ENCODE measurements around the gene KIF1B.
A peak's percentile ranks its signal among the peaks of the same experiment; 100 is the strongest.

Gene KIF1B

DNA sequence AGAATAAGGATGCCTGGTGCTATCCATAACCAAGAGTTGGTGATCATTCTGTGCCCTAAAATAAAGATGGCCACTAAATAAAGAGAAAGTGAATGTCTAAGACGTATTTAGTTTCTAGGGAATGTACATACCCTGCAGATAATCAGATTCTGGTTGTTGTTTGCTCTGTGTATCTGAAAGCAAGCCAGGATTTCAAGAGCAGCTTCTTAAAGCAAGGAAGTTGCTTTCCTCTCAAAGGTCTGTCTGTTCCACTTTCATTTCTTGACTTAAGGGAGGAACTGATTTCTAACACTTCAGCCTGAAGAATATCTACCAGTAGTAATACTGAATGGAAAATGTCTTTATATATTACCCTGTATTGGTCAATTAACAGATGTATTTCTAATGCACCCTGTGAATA is 88.8 kb downstream of the KIF1B start:
- peaks cover 53% of the 10 kb centered on the region for H3K36me3 Mint-ChIP-seq (ENCODE audit: low read depth)
- DNase-seq, result no peak
- H3K27me3 Mint-ChIP-seq, result no peaks in the 10 kb centered on the region
- no peak overlapping the region for H3K4me3 Mint-ChIP-seq
- H3K27ac Mint-ChIP-seq, result no peak overlapping the region
- H3K4me1 Mint-ChIP-seq (ENCODE audit: low read depth), result no peaks in the 10 kb centered on the region
- H3K9me3 Mint-ChIP-seq, result no peaks in the 10 kb centered on the region

DNA sequence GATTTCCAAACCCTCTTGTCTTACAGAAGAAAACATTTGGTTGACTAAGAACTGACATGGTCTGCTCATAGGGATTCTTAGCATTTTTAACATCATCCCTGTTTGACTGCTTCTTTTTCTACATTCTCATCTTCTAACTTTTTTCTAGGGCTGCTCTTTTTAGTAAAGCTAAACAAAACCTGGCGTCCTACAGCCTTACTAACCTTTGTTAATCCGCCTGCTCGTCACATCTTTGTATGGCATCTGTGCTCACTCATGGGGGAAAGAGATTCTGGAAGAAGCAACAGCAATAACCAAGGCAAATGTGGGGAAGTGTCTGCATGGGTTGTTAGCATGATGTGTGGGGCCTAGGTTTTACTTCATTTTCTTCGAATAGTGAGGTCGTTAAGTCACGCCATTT is 92.0 kb downstream of the KIF1B start:
- no peak overlapping the region for H3K27ac Mint-ChIP-seq
- no peak for DNase-seq
- no peaks in the 10 kb centered on the region for H3K9me3 Mint-ChIP-seq
- H3K36me3 Mint-ChIP-seq (ENCODE audit: low read depth), result peaks cover 34% of the 10 kb centered on the region
- no peaks in the 10 kb centered on the region for H3K4me1 Mint-ChIP-seq (ENCODE audit: low read depth)
- no peak overlapping the region for H3K4me3 Mint-ChIP-seq
- no peaks in the 10 kb centered on the region for H3K27me3 Mint-ChIP-seq

DNA sequence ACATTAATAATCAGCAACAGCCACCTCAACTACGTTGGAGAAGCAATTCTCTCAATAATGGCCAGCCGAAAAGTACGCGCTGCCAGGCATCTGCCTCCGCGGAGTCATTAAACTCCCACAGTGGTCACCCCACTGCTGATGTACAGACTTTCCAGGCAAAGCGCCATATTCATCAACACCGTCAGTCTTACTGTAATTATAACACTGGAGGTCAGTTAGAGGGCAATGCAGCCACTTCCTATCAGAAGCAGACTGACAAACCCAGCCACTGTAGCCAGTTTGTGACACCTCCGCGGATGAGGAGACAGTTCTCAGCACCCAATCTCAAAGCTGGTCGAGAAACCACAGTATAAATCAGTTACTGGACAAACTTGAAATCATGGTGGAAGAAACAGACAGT is 93.9 kb downstream of the KIF1B start:
- Mint-ChIP-seq H3K4me1 (ENCODE audit: low read depth) (peaks cover 6% of the 10 kb centered on the region), H3K9me3 (no peaks in the 10 kb centered on the region), H3K36me3 (ENCODE audit: low read depth) (peaks cover 23% of the 10 kb centered on the region), H3K27ac (no peak overlapping the region), H3K4me3 (no peak overlapping the region), H3K27me3 (no peaks in the 10 kb centered on the region)
- DNase-seq, result no peak

DNA sequence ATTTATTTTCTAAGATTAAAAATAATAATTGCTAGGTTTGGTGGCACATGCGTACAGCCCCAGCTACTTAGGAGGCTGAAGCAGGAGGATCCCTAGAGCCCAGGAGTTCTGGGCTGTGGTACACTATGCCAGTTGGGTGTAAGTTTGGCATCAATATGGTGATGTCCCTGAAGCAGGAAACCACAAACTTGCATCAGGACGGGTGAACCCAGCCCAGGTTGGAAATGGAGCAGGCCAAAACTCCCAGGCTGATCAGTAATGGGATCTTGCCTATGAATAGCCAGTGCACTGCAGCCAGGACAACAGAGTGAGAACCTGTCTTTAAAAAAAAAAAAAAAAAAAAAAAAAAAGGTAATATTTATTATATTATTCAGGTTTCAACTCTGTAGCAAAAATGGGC is 96.1 kb downstream of the KIF1B start:
- Mint-ChIP-seq H3K27ac (no peak overlapping the region), H3K27me3 (no peaks in the 10 kb centered on the region)

DNA sequence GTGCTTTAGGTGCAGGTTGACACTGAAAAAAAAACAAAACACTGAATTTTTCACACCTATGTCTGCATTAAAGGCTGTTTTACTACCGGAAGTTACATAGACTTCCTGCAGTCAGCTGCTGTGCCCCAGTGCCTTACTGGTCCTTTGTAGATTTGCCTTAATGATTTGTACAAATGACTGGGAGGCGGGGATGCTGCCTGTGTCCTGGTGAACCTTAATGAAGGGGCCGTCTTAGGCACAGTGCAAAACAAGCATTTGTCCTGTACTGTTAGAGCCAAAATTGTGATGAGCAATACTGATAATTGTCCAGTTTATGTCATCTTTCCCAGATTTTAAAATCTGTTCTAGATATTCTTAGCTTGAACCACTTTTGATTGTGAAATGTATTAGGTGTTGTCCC is 97.6 kb downstream of the KIF1B start:
- peak overlapping the region; percentile 10 for H3K27ac Mint-ChIP-seq
- peaks cover 6% of the 10 kb centered on the region for H3K4me1 Mint-ChIP-seq (ENCODE audit: low read depth)
- DNase-seq, result no peak
- H3K36me3 Mint-ChIP-seq (ENCODE audit: low read depth), result peaks cover 19% of the 10 kb centered on the region
- no peak overlapping the region for H3K4me3 Mint-ChIP-seq
- no peaks in the 10 kb centered on the region for H3K27me3 Mint-ChIP-seq
- no peaks in the 10 kb centered on the region for H3K9me3 Mint-ChIP-seq

More for the DNA sequence above, 96.1 kb downstream of the KIF1B start:
- Mint-ChIP-seq H3K9me3 (no peaks in the 10 kb centered on the region), H3K36me3 (ENCODE audit: low read depth) (peaks cover 24% of the 10 kb centered on the region), H3K4me3 (no peak overlapping the region), H3K4me1 (ENCODE audit: low read depth) (peaks cover 6% of the 10 kb centered on the region)
- DNase-seq, result no peak

DNA sequence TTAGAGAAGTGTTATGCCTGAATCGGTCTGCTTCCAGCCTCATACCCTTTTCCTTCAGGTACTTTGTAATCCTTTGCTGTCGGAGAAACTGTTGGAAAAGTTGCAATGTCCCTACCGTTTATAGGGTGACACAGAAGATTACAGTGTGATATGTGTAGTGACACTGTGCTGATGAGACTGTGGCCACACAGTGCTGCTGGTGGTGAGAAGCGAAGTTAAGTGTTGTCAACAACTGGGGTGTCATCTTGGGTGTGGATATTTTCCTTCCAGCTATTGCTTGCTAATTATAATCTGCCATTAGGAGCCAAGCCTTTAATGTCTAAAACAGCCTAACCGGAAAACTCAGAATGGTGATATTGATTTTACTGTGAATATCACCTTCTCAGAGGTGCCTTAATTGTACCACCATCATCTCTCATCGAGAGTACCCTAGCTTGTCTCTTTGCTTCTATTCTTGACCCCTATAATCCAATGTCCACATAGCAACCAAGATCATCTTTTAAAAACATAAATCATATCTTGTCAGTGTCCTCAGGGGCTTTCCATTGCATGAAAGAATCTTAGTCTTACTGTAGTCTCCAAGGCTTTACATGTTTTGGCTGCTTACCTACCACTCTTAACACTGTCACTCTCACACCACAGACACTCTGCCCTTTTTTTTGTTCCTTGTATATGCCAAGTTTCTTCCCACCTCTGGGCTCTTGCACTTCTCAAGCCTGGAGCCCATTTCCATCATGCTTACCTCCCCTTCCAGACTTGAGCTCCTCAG is 99.1 kb downstream of the KIF1B start:
- no peak for DNase-seq
- no peaks in the 10 kb centered on the region for H3K9me3 Mint-ChIP-seq
- no peaks in the 10 kb centered on the region for H3K27me3 Mint-ChIP-seq
- H3K27ac Mint-ChIP-seq, result no peak overlapping the region
- peaks cover 9% of the 10 kb centered on the region for H3K36me3 Mint-ChIP-seq (ENCODE audit: low read depth)
- H3K4me1 Mint-ChIP-seq (ENCODE audit: low read depth), result peaks cover 6% of the 10 kb centered on the region
- H3K4me3 Mint-ChIP-seq, result no peak overlapping the region

DNA sequence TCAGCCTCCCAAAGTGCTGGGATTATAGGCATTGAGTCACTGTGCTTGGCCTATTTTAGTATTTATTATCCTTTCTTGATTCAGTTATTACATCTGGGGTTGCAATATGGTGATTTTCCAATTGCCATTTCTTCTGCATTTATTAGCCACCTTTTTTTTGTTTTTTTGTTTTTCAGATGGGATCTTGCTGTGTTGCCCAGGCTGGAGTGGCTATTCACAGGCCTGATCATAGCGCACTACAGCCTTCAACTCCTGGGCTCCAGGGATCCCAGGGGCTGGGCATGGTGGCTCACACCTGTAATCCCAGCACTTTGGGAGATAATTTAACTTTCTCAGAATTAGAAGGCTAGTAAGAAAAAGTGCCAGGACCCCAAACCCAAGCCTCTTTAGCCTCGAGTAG is 106.4 kb downstream of the KIF1B start:
- no peak overlapping the region for H3K4me3 Mint-ChIP-seq
- no peaks in the 10 kb centered on the region for H3K9me3 Mint-ChIP-seq
- H3K36me3 Mint-ChIP-seq (ENCODE audit: low read depth), result no peaks in the 10 kb centered on the region
- H3K4me1 Mint-ChIP-seq (ENCODE audit: low read depth), result no peaks in the 10 kb centered on the region
- H3K27me3 Mint-ChIP-seq, result no peaks in the 10 kb centered on the region
- no peak overlapping the region for H3K27ac Mint-ChIP-seq
- no peak for DNase-seq

DNA sequence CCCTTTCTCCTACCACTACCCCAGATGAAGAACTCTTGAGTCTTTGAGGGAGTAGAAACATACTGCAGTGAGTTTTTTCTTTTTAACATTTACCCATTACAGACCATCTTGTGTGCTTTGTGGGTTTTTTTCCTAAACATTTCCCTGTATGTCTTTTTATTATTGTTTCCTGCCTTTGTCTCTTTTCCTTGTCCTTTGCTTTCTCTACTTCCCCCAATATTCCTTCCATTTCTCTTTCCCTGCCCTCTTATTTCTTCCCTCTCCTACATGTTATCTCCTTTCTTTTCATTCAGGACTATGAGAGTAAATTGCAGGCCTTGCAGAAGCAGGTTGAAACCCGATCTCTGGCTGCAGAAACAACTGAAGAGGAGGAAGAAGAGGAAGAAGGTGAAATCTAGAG is 109.4 kb downstream of the KIF1B start:
- H3K27ac Mint-ChIP-seq, result no peak overlapping the region
- H3K36me3 Mint-ChIP-seq (ENCODE audit: low read depth), result peaks cover 14% of the 10 kb centered on the region

DNA sequence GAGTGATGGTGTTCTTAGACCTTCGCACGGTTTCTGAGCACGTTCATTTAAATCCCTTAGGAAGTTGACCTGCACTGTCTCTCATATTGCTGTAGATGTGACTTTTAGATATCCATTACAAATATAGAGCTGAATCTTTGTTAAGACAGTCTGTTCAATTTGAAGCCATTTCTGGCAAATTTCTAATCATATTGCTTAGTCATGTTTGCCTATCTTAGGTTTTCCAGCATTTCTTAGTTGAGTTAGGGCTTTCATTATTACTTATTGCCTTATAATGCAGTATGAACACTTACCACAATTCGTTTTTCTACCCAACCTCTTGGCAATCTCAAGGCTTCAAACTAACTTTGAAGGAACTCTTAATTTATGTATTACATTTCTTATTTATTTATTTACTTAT is 110.0 kb downstream of the KIF1B start:
- Mint-ChIP-seq H3K9me3 (no peaks in the 10 kb centered on the region), H3K4me1 (ENCODE audit: low read depth) (peaks cover 2% of the 10 kb centered on the region), H3K27ac (no peak overlapping the region), H3K4me3 (no peak overlapping the region), H3K27me3 (no peaks in the 10 kb centered on the region), H3K36me3 (ENCODE audit: low read depth) (peaks cover 19% of the 10 kb centered on the region)
- no peak for DNase-seq

More for the DNA sequence above, 109.4 kb downstream of the KIF1B start:
- H3K4me1 Mint-ChIP-seq (ENCODE audit: low read depth), result peaks cover 2% of the 10 kb centered on the region
- H3K9me3 Mint-ChIP-seq, result no peaks in the 10 kb centered on the region
- H3K27me3 Mint-ChIP-seq, result no peaks in the 10 kb centered on the region
- H3K4me3 Mint-ChIP-seq, result no peak overlapping the region
- DNase-seq, result no peak

DNA sequence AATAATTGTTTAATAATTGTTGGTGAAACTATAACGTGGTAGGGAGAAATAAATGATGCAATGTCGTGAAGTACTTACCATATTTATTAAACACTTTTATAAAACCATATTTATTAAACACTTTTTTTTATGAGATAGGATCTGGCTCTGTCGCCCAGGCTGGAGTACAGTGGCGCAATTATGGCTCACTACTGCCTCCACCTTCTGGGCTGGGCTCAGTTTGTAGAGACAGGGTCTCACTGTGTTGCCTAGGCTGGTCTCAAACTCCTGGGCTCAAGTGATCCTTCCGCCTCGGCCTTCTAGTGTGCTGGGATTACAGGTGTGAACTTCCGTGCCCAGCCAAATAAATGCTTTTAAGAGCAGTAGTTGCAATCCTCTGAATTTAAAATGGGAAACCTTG is 112.5 kb downstream of the KIF1B start:
- no peaks in the 10 kb centered on the region for H3K9me3 Mint-ChIP-seq
- H3K36me3 Mint-ChIP-seq (ENCODE audit: low read depth), result peaks cover 31% of the 10 kb centered on the region

DNA sequence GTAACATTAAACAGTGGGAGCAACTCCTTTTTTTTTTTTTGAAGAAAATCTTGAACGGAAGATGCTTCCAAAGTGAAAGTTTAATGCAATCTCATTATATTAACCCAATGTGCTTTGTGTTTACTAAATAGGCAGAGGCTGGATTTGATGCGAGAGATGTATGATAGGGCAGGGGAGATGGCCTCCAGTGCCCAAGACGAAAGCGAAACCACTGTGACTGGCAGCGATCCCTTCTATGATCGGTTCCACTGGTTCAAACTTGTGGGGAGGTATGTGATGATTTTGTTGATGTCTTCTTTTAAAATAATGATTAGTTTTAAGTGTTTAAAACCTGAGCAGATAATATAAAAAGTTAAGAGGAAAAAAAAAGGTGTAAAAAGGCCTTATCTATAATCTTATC is 114.3 kb downstream of the KIF1B start:
- Mint-ChIP-seq H3K4me3 (peak overlapping the region; percentile 23), H3K9me3 (no peaks in the 10 kb centered on the region), H3K36me3 (ENCODE audit: low read depth) (peaks cover 31% of the 10 kb centered on the region), H3K27me3 (no peaks in the 10 kb centered on the region), H3K4me1 (ENCODE audit: low read depth) (peaks cover 6% of the 10 kb centered on the region), H3K27ac (peak overlapping the region; percentile 61)
- DNase-seq, result no peak

More for the DNA sequence above, 112.5 kb downstream of the KIF1B start:
- DNase-seq, result no peak
- Mint-ChIP-seq H3K27ac (no peak overlapping the region), H3K4me1 (ENCODE audit: low read depth) (peaks cover 6% of the 10 kb centered on the region), H3K27me3 (no peaks in the 10 kb centered on the region), H3K4me3 (no peak overlapping the region)

DNA sequence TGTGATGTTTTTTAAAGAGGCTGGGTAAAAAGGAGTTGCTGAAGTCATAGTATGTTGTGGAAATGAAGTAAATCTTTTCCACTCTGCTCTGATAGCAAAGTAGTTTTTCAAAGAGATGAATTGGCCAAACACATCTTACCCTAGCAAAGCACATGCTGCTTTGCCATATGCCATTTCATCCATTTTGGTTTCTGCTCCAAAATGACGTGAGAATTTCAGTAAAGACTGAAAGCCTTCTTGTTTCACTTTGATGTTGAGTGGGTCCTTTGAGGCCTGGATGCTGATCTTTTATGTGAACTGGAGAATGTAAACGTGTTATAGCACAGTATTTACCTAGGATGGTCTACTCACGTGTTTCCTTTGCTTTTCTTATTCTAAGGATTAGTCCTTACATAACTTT is 115.2 kb downstream of the KIF1B start:
- no peak for DNase-seq
- no peaks in the 10 kb centered on the region for H3K27me3 Mint-ChIP-seq
- peaks cover 31% of the 10 kb centered on the region for H3K36me3 Mint-ChIP-seq (ENCODE audit: low read depth)
- H3K4me1 Mint-ChIP-seq (ENCODE audit: low read depth), result peaks cover 6% of the 10 kb centered on the region
- no peaks in the 10 kb centered on the region for H3K9me3 Mint-ChIP-seq
- peak overlapping the region; percentile 61 for H3K27ac Mint-ChIP-seq
- H3K4me3 Mint-ChIP-seq, result no peak overlapping the region

DNA sequence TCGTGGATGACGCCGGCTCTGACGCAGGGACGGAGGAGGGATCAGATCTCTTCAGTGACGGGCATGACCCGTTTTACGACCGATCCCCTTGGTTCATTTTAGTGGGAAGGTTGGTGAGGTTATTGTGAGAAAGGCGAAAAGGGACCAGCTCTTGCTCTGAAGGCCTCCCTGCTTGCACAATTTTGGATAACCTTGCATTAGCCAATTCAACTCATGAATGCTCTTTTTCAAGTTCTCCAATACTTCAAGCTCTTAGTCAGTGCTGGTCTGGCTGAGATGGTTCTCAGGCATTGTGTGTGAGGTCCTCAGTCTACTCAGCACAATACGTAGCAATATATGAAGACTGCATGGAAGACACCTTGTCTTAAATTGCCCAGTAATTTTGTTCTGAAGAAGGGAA is 115.9 kb downstream of the KIF1B start:
- Mint-ChIP-seq H3K4me1 (ENCODE audit: low read depth) (peaks cover 6% of the 10 kb centered on the region), H3K27ac (no peak overlapping the region), H3K4me3 (no peak overlapping the region), H3K27me3 (no peaks in the 10 kb centered on the region), H3K9me3 (no peaks in the 10 kb centered on the region), H3K36me3 (ENCODE audit: low read depth) (peaks cover 31% of the 10 kb centered on the region)
- no peak for DNase-seq

DNA sequence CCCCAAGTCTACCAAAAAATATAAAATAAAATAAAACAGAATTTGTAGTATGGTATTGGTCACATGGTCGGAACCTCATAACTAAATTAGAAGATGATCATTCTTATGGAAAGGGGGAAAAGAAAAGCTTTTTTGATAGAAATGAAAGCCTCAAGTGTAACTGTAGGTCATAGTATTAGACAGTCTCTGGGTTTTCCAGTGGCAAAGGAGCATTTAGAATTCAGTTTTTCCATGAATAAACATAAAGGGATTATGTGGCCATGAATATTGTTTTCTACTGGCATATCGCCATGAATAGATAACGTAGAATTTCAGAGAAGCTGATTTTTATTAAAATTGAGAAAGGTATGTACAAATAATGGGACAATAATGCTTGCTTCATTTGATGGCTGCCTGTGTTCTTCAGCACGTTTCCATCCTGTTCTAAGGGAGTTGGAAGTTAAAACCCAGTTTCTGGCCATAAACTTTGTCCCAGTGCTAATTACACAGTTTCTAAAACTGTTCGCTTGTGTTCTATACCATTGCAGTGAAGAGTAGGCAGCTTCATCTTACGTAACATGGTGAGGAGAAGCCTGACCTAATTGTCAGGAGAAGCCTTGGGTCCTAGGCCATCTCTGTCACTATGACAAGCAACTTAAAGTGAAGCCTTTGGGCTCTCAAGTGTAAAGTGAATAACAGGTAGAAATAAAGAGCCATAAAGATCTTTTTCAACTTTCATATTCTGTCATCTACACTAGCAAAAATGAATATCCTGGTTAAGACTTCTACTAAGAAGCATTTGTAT is 118.0 kb downstream of the KIF1B start:
- DNase-seq, result no peak
- H3K36me3 Mint-ChIP-seq (ENCODE audit: low read depth), result peaks cover 30% of the 10 kb centered on the region
- H3K27me3 Mint-ChIP-seq, result no peaks in the 10 kb centered on the region
- no peaks in the 10 kb centered on the region for H3K9me3 Mint-ChIP-seq
- H3K4me1 Mint-ChIP-seq (ENCODE audit: low read depth), result peaks cover 6% of the 10 kb centered on the region
- H3K27ac Mint-ChIP-seq, result no peak overlapping the region
- no peak overlapping the region for H3K4me3 Mint-ChIP-seq

DNA sequence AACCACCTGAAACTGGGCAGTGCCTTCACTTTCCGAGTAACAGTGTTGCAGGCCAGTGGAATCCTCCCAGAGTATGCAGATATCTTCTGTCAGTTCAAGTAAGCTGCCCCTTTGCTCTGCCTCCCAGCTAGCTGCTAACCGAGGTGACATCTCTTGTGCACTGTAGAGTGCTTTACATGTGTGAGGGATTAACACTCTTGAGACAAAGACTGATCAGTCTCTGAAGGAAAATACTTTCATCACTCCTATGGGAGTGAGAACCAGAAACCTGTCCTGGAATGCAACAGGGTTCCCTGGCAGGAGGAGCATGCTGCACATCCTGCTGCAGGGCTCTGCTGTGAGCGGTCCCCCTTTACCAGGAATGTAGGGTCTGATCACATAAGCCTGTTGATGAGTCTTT is 127.1 kb downstream of the KIF1B start:
- no peak overlapping the region for H3K27ac Mint-ChIP-seq

More for the DNA sequence above, 127.1 kb downstream of the KIF1B start:
- no peak for DNase-seq
- Mint-ChIP-seq H3K9me3 (no peaks in the 10 kb centered on the region), H3K36me3 (ENCODE audit: low read depth) (peaks cover 59% of the 10 kb centered on the region), H3K27me3 (no peaks in the 10 kb centered on the region), H3K4me1 (ENCODE audit: low read depth) (no peaks in the 10 kb centered on the region), H3K4me3 (no peak overlapping the region)

All from activated T-cell treated with anti-CD3 and anti-CD28 coated beads, Interleukin-2, amount 50 U/mL, for 24 hours (primary cell).